ENCODE measurements around the gene PRM1.

The PRM1 gene

GRCh38 chr16:11307639-11308492 is 26.7 kb upstream of the PRM1 start:
- TF ChIP-seq CTCF (conservative IDR thresholded peaks at IDR 0.05; ENCODE audit: low read length) = no peak
- H3K4me3 ChIP-seq (ENCODE audit: low read length) = no peak overlapping the region
- DNase-seq (ENCODE audit: low read depth) = no peak

- DNase-seq (ENCODE audit: low read depth) = no peak
Measured at GRCh38 chr16:11306997-11307638, 26.0 kb upstream of the PRM1 start.

GRCh38 chr16:11306381-11306780 is 25.3 kb upstream of the PRM1 start:
- no peak for DNase-seq (ENCODE audit: low read depth)

More at GRCh38 chr16:11306997-11307638, 26.0 kb upstream of the PRM1 start:
- TF ChIP-seq CTCF (conservative IDR thresholded peaks at IDR 0.05; ENCODE audit: low read length) = no peak
- H3K4me3 ChIP-seq (ENCODE audit: low read length) = no peak overlapping the region

GRCh38 chr16:11303405-11304138 is 22.4 kb upstream of the PRM1 start:
- no peak for TF ChIP-seq CTCF (conservative IDR thresholded peaks at IDR 0.05; ENCODE audit: low read length)
- DNase-seq (ENCODE audit: low read depth) = no peak
- no peak overlapping the region for H3K4me3 ChIP-seq (ENCODE audit: low read length)

More at GRCh38 chr16:11306381-11306780, 25.3 kb upstream of the PRM1 start:
- no peak for TF ChIP-seq CTCF (conservative IDR thresholded peaks at IDR 0.05; ENCODE audit: low read length)
- H3K4me3 ChIP-seq (ENCODE audit: low read length) = no peak overlapping the region

GRCh38 chr16:11302977-11303376 is 21.8 kb upstream of the PRM1 start:
- no peak for DNase-seq (ENCODE audit: low read depth)
- H3K4me3 ChIP-seq (ENCODE audit: low read length) = no peak overlapping the region
- no peak for TF ChIP-seq CTCF (conservative IDR thresholded peaks at IDR 0.05; ENCODE audit: low read length)

GRCh38 chr16:11301645-11302501 is 20.7 kb upstream of the PRM1 start:
- no peak for TF ChIP-seq CTCF (conservative IDR thresholded peaks at IDR 0.05; ENCODE audit: low read length)
- DNase-seq (ENCODE audit: low read depth) = no peak
- H3K4me3 ChIP-seq (ENCODE audit: low read length) = no peak overlapping the region
